ENCODE data around the gene IL23R.

Gene IL23R

DNA sequence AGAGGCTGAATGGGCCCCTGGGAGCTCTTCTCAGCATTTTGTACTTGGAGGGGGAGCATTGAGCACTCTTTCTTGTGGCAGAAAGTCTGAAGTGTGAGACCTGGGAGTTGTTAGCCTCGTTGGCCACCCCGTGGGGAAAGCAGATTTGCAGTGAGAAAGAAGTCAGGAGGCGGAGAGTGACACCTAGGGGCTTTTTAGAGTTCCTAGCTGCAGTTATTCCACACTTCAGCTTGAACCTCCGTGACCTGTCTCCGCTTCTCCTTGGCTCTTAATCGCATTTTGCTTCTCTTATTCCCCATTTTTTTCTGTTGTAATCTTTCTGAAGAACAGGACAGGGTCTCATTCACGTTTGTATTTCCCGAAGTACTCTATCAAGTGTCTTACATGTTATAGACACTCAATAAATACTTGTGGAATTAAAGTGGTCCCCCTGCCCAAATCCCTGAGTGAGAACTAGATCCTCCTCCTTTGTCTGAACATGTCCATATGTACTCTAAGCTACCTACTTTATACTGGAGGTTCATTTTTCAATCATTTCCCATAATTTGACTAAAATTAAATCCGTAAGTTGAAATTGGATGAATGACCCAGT lies 17.0 kb upstream of the IL23R start:
- peak; percentile 84 for DNase-seq

DNA sequence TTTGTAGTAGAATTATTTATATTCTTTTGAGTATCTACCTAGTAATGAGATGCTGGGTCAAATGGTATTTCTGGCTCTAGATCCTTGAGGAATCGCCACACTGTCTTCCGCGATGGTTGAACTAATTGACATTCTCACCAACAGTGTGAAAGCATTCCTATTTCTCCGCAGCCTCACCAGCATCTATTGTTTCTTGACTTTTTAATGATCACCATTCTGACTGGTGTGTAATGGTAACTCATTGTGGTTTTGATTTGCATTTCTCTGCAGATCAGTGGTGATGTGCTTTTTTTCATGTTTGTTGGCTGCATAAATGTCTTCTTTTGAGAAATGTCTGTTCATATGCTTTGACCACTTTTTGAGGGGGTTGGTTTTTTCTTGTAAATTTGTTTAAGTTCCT lies 15.3 kb upstream of the IL23R start:
- DNase-seq: no peak

DNA sequence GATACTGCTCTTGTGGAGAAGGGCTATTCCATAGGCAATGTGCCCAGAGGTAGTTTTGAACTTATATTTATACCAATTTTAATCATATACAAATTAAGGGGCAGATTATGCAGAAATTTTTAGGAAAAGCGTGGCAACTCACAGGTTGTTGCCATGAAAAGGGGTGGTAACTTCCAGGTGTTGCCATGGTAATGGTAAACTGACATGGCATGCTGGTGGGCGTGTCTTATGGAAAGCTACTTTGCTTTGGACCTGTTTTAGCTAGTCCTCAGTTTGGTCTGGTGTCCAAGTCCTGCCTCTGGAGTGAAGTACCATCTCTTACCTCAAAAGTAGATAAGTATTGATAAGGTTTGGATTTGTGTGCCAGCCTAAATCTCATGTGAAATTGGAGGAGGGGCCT lies 7.9 kb upstream of the IL23R start:
- no peak for DNase-seq

DNA sequence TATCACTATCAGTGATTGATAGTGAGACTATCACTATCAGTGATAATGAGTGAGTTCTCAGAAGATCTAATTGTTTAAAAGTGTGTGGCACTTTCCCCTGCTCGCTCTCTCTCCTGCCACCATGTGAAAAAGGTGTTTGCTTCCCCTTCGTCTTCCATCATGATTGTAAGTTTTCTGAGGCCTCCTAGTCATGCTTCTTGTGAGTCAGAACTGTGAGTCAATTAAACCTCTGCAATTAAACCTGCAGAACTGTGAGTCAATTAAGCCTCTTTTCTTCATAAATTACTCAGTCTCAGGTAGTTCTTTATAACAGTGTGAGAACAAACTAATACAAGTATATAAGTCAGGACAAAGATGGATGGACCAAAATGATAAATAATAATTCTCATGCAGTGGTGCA lies 7.0 kb upstream of the IL23R start:
- no peak for DNase-seq

DNA sequence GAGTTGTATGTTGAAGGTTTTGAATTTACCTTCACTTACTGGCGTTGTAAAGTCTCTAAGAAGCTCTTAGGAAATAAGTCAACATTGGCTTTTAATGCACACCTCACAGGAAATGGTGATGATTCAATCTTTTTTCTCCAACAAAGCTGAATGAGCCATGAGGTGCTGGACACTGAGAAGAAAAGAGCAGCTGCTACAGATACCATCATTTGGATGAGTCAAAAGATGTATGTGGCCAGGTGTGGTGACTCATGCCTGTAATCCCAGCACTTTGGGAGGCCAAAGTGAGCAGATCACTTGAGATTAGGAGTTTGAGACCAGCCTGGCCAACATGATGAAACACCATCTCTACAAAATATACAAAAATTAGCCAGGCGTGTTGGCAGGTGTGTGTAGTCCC lies 3.3 kb upstream of the IL23R start:
- DNase-seq: no peak

DNA sequence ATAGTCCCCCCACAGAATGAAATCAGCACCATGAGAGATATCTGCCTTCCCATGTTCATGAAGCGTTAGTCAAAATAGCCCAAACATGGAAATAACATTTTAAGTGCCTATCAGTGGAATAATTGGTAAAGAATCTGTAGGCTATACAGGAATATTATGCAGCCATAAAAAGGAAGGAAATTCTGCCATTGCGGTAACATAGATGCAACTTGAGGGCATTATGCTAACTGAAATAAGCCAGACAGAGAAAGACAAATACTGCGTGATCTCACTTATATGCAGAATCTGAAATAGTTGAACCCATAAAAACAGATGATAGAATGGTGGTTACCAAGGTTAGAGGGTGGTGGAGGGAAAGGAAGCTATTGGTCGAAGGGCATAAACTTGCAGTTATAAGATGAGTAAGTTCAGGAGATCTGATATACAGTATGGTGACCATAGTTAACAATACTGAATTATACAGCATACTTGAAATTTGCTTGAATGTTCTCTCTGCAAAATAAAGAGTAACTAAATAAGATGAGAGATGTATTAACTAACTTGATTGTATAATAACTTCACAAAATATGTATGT lies 699 bp upstream of the IL23R start:
- DNase-seq: no peak

DNA sequence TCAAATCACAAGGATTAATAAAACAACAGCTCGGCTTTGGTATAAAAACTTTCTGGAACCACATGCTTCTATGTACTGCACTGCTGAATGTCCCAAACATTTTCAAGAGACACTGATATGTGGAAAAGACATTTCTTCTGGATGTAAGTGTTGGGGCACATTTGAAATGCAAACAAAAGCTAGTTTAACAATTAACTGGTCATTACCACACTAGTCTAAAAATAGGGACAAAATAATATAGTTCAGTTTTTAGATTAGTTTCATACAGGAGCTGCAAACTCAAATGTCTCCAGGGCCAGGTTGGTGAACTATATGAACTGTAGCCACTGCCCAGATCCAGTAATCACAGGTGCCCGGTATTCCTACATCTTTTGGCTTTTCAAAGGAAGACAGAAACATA lies 3.2 kb downstream of the IL23R start:
- DNase-seq: no peak

DNA sequence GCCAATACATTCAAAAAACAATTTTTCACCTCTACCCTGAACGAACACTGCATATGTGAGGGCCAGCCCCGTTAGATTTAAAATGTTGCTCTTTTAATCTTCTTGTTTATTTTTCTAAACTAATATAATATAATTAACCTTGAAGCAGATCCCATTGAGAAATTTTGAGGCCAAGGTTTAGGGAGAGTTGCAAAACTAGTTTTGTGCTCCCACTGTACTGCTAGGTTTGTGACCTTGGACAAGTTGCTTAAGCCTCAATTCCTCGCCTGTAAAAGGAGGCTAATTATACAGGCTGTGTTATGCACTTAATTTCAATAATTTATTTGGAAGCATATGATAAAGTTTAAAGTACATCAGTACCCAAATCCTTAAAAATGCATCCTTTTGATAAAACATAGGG lies 3.7 kb downstream of the IL23R start:
- DNase-seq: no peak

DNA sequence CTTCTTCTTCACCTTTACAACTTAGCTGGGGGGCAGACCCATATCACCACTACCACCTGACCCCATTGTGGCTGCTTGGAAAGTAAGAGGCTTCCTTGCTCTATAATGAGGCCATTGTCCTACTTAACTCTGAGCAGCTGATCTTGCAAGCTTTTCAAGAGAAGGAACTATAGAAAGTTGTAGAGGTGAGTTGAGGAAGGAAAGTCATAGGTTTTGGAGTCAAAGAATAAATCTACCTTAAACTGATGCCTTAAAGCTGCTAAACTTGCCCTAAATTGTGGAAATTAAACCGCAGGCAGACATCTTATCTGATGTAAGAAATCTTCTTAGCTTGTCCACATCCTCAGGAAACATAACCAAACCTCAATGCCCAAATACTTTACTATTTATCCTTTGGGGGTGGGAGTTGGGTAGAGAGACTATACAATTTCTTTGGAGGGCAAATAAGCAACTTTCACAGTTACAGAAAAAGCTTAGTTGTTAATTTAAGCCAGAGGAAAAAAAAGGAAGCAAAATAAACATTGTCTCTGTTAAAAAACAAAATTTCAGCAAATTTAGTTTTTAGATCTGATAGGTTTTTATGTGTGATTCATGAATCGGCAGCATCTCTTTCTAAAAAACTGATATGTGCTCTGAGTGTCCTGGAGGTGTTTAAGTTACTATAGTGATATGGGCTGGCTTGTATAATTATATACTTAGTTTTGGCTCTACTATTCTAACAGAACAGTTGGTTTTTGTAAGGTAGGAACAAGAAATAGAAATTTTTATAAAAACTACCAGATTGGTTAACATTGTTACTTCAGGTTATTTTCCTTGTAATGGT lies 4.7 kb downstream of the IL23R start:
- DNase-seq: no peak

DNA sequence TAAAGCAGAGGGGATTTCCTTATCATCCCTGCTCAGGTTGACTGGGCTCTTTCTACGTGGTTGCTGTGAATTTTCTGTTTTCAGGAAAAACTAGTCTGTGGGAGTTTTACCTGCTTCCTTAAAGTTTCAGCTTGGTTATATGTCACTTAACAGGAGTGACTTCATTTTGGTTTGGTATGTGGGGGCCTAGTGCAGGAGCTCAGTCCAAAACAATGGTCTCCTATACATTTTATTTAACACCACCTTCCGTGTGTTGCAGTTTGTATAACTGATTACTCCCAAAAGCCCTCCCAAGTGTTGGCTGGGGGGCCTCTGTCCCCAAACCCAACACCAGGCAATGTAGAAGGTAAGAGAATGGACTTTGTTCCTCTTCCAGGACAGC lies 5.3 kb downstream of the IL23R start:
- DNase-seq: no peak

DNA sequence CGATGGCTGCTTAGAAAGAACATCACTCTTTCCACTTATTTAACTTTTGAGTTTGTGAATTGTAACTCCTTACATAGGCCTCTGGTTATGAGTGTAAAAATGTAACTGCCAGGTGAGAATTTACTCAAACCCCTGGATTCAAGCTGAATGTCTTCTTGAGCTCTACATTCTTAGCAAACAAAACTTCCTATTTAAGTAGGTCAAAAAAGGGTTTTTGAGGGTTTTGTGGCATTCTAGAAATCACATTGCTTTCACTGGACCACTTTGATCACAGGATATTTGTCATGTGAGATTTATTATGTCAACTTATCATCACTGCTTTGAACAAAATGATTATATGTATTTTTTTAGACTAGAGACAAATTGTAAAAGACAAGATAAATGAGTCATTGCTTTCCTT lies 5.7 kb downstream of the IL23R start:
- no peak for DNase-seq

DNA sequence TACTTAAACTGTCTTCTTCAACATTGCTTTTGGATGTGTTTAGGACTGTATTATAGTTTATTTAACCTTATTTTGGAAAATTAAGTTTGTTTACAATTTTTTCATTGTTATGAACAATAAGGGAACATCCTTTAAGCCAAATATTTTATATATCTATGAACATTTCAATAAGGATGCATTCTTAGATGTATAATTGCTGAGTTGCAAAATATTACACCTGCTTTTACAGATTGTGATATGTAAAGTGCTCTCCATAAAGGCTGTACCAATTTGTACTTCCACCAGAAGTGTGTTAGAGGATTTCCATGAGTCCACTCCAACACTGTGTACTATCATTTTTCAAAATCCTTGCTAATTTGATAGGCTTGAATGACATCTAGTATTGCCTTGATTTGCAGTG lies 7.7 kb downstream of the IL23R start:
- DNase-seq: no peak

DNA sequence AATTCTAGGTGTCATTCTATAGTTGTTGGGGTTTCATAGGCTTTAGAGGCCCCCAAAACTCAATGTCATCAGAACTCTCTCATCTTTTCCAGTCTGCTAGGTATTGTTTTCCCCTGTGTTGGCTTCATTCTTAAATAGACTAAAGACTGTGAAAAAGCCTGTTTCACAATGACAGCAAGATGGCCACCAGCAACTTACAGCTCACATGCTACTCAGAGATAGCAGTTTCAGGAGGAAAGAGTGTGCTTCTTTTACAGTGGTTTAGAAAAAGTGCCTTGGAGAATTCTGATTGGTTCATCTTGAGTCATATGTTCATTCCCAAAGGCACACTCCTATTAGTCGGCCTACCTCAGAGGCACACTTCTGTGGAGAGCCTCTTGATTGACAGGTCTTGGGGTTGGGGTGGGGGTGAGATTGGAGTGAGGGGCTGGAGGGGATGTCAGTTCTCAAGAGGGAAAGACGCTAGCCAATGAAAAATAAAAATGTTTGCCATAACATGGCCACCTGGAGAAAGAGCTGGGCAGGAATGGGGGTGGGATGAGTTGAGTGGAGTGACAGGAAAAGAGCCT lies 8.5 kb downstream of the IL23R start:
- DNase-seq: no peak

DNA sequence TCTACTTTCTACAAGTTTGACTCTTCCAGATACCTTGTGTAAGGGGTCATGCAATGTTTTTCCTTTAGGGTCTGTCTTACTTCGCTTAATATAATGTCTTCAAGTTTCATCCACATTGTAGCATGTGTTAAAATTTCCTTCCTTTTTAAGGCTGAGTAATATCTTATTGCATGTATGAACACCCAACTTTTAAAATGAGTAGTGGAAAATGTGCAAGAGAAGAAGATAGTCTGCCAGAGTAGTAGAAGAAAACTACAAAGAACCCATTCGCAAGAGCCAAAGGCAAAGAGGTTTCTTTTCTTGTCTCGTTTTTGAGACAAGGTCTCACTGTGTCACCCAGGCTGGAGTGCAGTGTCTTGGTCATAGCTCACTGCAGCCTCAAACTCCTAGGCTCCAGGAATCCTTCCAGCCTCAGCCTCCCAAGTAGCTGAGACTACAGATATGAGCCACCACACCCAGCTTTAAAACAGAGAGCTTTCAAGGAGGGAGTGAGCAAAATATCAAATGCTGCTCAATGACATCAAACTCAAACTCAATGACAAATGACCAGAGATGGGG lies 9.4 kb downstream of the IL23R start:
- no peak for DNase-seq

DNA sequence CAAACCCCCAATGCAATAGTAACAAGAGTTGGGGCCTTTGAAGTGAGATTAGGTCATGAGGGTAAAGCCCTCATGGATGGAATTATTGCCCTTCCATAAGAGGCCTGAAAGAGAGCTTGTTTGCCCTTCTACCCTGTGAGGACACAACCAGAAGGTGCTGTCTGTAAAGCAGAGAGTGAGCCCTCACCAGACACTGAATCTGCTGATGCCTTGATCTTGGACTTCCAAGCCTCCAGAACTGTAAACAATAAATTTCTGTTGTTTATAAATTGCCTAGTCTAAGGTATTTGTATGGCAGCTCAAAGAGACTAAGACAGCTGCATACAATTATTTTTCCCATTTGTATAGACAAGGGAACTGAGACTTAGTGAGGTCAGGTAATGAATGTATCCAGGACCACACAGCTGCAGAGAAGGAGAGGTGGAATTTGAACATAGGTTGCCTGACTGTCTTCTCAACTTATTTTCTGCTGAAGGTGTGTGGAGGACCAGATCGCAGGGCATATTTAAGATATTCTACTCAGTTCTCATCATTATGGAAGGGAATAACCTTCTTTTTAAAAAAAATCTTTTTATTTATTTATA lies 18.7 kb downstream of the IL23R start:
- DNase-seq: no peak

DNA sequence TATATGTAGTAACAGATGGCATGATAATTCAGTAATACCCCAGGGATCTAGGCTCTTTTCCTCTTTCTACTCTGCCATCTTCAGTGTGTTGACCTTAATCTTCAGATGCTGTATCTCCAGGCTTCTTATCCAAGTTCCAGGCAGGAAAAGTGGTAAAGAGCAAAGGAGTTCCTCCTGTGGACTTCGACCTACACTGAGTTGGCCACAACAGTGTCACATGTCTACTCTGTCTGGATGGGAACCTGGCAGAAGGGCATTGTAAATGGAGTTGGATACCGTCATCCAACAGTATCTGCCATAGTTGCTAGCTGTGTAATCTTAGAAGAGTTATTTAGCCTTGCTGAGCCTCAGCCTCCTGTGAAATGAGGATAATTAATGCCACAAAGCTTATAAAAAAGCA lies 21.9 kb downstream of the IL23R start:
- no peak for DNase-seq

DNA sequence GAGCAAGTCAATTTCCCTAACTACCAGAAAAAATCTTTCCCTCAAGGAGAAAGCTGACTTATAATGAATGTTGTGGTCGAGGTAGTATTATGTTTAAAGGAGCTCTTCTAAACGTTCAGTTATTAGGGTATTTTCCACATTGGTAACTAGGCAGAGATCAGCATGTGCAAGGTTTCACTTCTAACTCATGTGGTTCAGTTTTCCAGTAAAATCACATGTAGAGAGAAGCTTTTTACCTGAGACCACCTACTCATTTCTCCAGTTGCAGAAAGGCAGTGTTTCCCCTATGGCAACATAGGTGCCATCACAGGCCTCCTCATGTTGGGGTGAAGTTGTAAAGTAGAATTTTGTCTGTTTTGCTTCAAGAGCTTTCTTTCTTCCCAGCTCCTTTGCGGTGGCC lies 23.7 kb downstream of the IL23R start:
- DNase-seq: no peak

DNA sequence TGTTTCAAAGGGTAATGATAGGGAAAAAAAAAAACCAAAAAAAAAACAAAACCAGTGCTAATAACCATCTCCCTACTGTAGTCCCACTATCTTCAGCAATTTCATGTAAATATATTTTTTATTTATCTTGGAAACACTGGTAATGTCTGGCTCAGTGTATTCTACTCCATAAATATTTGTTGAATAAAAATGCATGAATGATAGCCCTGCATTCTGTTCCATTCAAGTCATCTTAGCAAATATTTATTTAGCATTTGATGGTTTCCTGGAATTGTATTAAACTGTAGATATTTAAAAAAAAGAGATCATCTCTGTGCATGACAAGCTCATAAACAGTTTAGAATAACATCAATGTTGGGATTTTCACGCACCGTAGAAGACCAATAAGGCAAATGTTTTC lies 24.2 kb downstream of the IL23R start:
- DNase-seq: no peak

DNA sequence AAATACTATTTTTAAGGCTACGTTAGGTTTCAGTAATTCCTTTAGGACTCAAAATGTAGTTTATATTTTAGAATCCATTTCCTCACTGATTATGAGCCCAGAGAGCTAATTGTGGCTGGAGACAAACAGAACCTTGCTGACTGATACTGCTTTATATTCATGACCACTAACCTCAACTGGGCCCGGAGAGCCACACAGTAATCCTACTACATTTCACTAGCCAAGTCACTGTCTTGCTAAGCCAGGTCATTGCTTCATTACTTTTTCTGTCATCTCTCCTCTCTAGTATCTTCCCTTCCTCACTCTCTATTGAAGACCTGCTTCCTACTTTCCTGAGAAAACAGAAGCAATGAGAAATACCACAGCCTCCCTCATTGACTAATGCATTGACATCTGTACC lies 24.7 kb downstream of the IL23R start:
- no peak for DNase-seq

DNA sequence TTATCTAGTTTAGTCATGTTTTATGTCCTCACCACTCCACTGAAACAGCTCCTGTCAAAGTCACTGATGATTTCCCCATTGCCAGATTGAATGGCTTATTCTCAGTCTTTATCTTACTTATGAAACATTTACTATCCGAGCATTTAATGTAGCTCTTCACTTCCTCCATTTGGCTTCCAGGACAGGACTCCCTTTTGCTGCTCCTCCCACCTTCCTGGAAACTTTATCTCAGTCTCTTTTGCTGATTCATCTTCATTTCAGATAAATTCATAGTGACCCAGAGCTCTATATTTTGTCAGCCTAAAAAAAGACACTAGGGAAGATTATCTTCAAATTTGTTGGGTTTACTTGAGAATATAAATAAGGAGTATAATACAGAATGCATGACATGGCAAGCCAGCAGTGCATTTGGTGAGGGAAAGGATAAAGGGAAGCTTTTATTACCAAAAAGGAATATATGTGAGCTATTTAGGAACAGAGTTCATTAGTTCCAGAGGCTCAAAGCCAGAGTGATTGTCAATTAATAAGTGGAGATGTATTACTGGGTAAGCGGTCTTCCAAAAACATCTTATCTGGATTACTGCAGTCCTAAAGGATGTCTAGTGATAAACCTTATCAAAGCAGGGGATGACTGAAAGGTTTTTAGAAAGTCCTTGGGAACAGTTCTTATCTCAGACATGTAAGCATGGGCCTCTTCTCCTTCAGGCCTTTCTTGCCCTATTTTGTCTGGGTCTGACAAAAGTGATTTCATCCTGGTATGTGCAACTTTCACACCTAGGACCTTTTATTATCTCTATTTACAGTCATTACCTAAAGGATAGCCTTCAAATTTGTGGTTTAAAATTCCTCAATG lies 25.6 kb downstream of the IL23R start:
- DNase-seq: no peak

DNA sequence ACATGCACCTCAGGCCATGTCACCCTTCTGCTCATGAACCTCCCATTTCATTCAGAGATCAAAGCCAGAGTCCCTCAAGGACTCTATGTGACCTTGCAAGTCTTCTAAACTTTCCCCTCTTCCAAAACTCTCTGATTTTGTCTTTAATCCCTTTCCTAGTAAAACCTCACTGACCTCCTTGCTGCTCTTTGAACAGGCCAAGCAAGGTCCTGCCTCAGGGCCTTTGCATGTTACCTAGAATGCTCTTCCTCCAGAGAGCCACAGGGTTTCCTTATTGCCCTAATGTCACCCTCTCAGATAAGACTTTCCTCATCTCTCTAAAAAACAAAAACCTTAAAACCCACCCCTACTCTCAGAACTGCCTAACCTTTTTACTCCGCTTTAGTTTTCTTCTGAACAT lies 26.6 kb downstream of the IL23R start:
- no peak for DNase-seq

DNA sequence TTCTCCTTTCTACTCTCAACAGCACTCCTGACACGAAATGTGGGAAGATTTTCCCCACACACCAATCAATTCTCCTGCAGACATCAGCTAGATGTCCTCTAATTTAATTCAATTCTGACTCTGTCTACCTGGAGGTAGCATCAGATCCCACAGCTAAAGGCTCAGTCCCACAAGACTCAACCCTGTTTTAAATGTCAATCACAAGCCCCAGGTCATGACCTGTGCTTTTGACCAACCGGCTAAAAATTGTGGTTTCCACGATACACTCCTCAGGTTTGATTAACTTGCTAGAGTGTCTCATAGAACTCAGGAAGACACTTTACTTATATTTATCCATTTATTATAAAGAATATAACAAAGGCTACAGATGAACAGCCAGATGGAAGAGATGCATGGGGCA lies 27.4 kb downstream of the IL23R start:
- no peak for DNase-seq
